ENCODE data around the gene PHTF2. TPM values are rescaled to one million over a fixed set of nuclear protein-coding genes. Genes with fewer than 3 reads are reported as not detected.
"Not testable (repeated sequence)": the region's sequence is repeated elsewhere in the genome, so short reads cannot be mapped to it uniquely, and the experiment has no call there.

Gene PHTF2
- total RNA-seq, 1 donor from 2014 or later, result 31.2 TPM

DNA sequence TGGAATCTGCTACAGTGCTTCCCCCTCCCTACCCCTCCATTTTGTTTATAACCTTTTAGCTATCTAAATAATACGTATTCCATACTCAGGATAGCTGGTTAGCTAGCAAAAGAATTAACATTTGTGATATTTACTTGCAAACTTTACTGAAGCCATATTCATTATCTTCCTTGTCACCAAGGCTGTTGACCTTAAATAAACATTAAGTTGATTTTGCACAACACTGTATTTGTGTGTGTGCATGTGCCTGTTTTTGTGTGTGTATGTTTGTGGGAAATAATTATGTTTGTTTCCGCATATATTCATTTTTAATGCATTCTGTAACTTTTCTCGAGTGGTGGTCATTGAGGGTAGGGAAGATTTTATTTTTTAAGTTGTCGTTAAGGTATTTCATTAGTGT, 16.2 kb upstream of the PHTF2 start:
- no peak for DNase-seq (ENCODE audit: low spot score)
- H3K9me3 Mint-ChIP-seq, result no peaks in the 10 kb centered on the region
- H3K4me1 Mint-ChIP-seq (ENCODE audit: low read depth), result peaks cover 8% of the 10 kb centered on the region
- no peaks in the 10 kb centered on the region for H3K27me3 Mint-ChIP-seq (ENCODE audit: insufficient read depth)
- no peak overlapping the region for H3K27ac Mint-ChIP-seq
- H3K4me3 Mint-ChIP-seq, result no peak overlapping the region
- intact Hi-C loops (cut with micrococcal nuclease), result no loop called here
- H3K36me3 Mint-ChIP-seq (ENCODE audit: low read depth), result peaks cover 40% of the 10 kb centered on the region

DNA sequence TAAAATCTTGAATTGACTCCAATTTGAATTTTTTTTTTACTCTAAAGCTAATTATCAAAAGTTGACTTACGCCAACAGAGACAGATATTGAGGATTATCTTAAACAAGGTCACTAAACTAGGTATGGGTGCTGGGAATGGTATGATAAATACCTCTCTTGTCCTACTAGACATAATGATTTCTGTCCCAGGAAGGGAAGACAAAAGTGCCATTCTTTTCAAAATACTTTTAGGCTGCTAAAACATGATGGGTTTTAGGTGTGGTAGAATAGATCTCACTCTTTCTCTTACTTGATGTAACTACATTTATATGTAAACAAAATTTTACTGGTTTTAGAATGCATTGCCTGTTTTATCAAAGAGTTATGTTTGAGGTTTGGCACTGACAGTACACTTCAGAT, 15.5 kb upstream of the PHTF2 start:
- DNase-seq (ENCODE audit: low spot score), result no peak
- Mint-ChIP-seq H3K27me3 (ENCODE audit: insufficient read depth) (no peaks in the 10 kb centered on the region), H3K36me3 (ENCODE audit: low read depth) (peaks cover 39% of the 10 kb centered on the region), H3K9me3 (no peaks in the 10 kb centered on the region), H3K4me1 (ENCODE audit: low read depth) (peaks cover 8% of the 10 kb centered on the region), H3K27ac (no peak overlapping the region), H3K4me3 (no peak overlapping the region)
- intact Hi-C loops (cut with micrococcal nuclease), result no loop called here

DNA sequence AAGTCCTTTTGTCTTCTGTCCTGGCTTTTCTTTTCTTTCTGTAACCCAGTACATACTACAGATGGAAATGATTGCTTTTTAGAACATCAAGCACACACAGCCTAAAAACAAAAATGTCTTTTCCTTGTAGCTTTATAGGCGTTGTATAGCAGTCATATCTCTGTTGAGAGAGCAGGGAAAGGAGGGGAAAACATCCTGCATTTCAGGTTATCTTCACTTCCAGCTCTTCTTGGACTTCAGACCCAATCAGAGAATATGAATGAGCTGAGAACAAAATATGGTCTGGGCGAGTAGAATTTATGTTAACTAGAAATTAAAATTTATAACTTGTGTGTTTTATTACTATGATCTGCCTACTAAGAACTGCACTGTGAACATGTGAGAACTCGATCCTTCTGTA, 15.0 kb upstream of the PHTF2 start:
- intact Hi-C loops (cut with micrococcal nuclease), result no loop called here
- peaks cover 8% of the 10 kb centered on the region for H3K4me1 Mint-ChIP-seq (ENCODE audit: low read depth)
- H3K4me3 Mint-ChIP-seq, result no peak overlapping the region
- H3K27ac Mint-ChIP-seq, result no peak overlapping the region
- no peaks in the 10 kb centered on the region for H3K9me3 Mint-ChIP-seq
- DNase-seq (ENCODE audit: low spot score), result no peak
- no peaks in the 10 kb centered on the region for H3K27me3 Mint-ChIP-seq (ENCODE audit: insufficient read depth)
- H3K36me3 Mint-ChIP-seq (ENCODE audit: low read depth), result peaks cover 35% of the 10 kb centered on the region

DNA sequence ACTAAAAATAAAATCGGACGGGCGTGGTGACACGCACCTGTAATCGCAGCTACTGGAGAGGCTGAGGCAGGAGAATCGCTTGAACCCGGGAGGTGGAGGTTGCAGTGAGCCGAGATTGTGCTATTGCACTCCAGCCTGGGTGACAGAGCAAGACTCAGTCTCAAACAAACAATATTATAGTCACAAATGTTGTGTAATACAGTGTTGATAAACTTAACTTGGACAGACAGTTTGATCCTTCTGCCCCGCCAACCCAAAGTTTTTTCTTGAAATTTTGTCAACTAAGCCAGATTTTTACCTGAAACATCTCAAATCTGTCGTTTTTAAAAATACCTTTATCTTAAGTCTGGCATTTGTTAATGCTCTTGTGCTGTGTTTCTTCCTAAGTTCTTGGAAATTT, 14.1 kb upstream of the PHTF2 start:
- H3K27me3 Mint-ChIP-seq (ENCODE audit: insufficient read depth); H3K4me3 Mint-ChIP-seq; intact Hi-C loops (cut with micrococcal nuclease); H3K4me1 Mint-ChIP-seq (ENCODE audit: low read depth); H3K9me3 Mint-ChIP-seq; DNase-seq (ENCODE audit: low spot score); H3K27ac Mint-ChIP-seq: not testable (repeated sequence)
- H3K36me3 Mint-ChIP-seq (ENCODE audit: low read depth), result peaks cover 32% of the 10 kb centered on the region

DNA sequence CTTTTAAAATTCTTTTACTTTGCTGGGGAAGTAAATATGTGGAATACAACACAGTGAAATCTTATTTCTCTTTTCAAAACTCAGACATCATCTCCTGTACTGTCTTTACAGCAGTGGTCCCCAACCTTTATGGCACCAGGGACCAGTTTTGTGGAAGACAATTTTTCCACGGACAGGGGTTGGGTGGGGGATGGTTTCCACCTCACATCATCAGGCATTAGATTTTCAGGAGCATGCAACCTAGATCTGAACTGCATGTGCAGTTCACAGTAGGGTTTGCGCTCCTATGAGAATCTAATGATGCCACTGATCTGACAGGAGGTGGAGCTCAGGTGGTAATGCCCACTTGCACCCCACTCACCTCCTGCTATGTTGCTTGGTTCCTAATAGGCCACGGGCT, 12.6 kb upstream of the PHTF2 start:
- DNase-seq (ENCODE audit: low spot score), result no peak
- H3K36me3 Mint-ChIP-seq (ENCODE audit: low read depth), result peaks cover 26% of the 10 kb centered on the region
- H3K27me3 Mint-ChIP-seq (ENCODE audit: insufficient read depth), result no peaks in the 10 kb centered on the region
- no peak overlapping the region for H3K27ac Mint-ChIP-seq
- peaks cover 2% of the 10 kb centered on the region for H3K4me1 Mint-ChIP-seq (ENCODE audit: low read depth)
- intact Hi-C loops (cut with micrococcal nuclease), result no loop called here
- H3K4me3 Mint-ChIP-seq, result no peak overlapping the region
- H3K9me3 Mint-ChIP-seq, result no peaks in the 10 kb centered on the region

DNA sequence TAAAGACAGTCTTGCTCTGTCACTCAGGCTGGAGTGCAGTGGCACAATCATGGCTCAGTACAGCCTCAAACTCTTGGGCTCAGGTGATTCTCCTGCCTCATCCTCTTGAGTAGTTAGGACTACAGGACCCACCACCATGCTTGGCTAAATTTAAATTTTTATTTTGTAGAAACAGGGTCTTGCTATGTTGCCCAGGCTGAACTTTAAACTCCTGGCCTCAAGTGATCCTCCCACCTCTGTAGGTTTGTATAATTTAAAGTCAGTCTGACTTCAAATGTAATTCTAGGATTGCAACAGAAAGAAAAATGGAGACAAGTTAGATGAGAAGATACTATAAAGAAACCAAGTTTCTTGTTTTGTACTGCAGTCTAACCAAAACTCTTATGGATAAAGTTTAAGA, 11.8 kb upstream of the PHTF2 start:
- Mint-ChIP-seq H3K9me3 (no peaks in the 10 kb centered on the region), H3K36me3 (ENCODE audit: low read depth) (peaks cover 23% of the 10 kb centered on the region), H3K4me3 (no peak overlapping the region), H3K27me3 (ENCODE audit: insufficient read depth) (no peaks in the 10 kb centered on the region), H3K4me1 (ENCODE audit: low read depth) (no peaks in the 10 kb centered on the region), H3K27ac (no peak overlapping the region)
- no peak for DNase-seq (ENCODE audit: low spot score)
- intact Hi-C loops (cut with micrococcal nuclease), result no loop called here

DNA sequence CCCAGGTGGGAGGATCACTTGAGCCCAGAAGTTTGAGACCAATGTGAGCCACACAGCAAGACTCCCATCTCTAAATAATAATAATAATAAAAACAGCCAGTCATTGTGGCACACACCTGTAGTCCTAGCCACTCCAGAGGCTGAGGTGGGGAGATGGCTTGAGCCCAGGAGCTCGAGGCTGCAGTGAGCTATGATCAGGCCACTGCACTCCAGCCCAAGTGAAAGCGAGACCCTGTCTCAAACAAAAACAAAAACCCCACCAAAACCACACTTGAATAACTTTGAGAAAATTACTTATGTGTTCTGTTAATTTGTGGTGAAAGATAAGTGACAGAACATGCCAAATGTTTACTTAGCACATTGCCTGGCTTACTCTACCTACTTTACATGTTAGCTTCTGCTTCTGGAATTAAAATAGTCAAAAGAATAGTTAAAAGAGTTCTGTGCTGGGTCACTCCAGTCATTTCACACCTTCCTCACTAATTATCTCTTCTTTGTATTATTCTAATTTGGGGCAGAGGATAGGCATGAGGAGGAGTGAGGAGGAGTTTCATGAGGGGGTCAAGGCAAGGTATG, 10.2 kb upstream of the PHTF2 start:
- Mint-ChIP-seq H3K27ac (no peak overlapping the region), H3K9me3 (no peaks in the 10 kb centered on the region), H3K27me3 (ENCODE audit: insufficient read depth) (no peaks in the 10 kb centered on the region), H3K36me3 (ENCODE audit: low read depth) (peaks cover 18% of the 10 kb centered on the region), H3K4me3 (no peak overlapping the region), H3K4me1 (ENCODE audit: low read depth) (no peaks in the 10 kb centered on the region)
- no peak for DNase-seq (ENCODE audit: low spot score)
- intact Hi-C loops (cut with micrococcal nuclease), result no loop called here

DNA sequence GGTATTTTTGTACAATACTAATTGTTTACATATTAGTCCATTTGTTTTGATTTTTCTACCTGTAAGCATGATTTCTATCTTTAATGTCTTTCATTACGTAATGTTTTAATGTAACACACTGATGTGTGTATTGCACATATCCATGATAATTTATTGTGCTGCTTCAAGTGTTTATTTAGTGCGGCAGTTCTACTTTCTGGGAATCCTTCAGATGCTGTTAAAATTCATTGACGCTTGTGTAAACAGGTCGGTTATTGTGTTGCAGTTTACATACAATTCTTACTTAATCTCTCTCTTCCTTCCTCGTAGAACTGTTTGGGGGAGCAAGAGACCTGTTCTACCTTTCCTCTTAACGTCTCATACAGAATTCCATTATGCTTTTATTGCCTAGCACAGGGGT, 7.2 kb upstream of the PHTF2 start:
- DNase-seq (ENCODE audit: low spot score), result no peak
- H3K4me3 Mint-ChIP-seq, result no peak overlapping the region
- no peak overlapping the region for H3K27ac Mint-ChIP-seq
- no peaks in the 10 kb centered on the region for H3K9me3 Mint-ChIP-seq
- intact Hi-C loops (cut with micrococcal nuclease), result loop anchor here (10.0 kb wide), 1 partner anchor 377 kb away; the partner anchor contains the start of gene GSAP
- H3K27me3 Mint-ChIP-seq (ENCODE audit: insufficient read depth), result no peaks in the 10 kb centered on the region
- peaks cover 9% of the 10 kb centered on the region for H3K36me3 Mint-ChIP-seq (ENCODE audit: low read depth)
- peaks cover 3% of the 10 kb centered on the region for H3K4me1 Mint-ChIP-seq (ENCODE audit: low read depth)

DNA sequence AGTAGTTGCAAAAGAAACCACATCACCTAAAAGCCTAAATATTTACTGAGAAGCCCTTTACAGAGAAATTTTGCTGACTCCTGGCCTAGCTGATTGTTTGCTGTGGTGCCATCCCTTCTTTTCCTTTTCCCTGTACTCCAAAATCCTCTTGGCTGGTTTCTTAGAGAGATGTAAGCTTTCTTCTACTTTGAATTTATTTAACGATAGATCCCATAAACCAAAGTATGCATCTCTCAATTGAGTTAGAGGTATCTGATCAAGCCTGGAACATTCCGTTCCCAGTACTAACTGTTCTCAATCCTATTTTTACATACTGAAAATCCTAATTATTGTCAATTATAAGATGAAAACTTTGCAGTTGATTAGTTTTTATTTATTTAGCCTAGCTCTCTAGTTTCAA, 6.6 kb upstream of the PHTF2 start:
- H3K36me3 Mint-ChIP-seq (ENCODE audit: low read depth), result peaks cover 10% of the 10 kb centered on the region
- H3K4me1 Mint-ChIP-seq (ENCODE audit: low read depth), result peaks cover 9% of the 10 kb centered on the region
- intact Hi-C loops (cut with micrococcal nuclease), result loop anchor here (10.0 kb wide), 1 partner anchor 377 kb away; the partner anchor contains the start of gene GSAP
- no peaks in the 10 kb centered on the region for H3K9me3 Mint-ChIP-seq
- DNase-seq (ENCODE audit: low spot score), result no peak
- no peak overlapping the region for H3K4me3 Mint-ChIP-seq
- H3K27me3 Mint-ChIP-seq (ENCODE audit: insufficient read depth), result no peaks in the 10 kb centered on the region
- H3K27ac Mint-ChIP-seq, result no peak overlapping the region

DNA sequence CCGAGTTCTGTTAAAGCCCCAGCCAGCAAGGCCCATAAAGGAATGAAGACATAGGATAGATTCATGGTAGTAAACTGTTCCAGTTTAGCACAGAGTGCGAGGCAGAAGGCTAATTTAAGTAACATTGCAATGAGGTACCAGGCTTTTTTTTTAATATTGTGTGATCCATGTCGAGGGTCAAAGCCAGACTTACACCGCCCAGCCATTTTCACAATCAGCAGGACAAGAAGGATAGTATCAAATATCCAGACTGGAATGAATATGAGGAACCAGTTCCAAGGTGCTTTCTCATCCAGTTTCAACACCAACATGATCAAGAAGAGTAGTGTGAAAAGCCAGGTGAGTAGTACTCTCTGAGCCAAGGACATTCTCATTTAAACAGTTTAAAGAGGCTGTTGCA, 4.6 kb upstream of the PHTF2 start:
- DNase-seq (ENCODE audit: low spot score), result no peak
- Mint-ChIP-seq H3K4me3 (no peak overlapping the region), H3K36me3 (ENCODE audit: low read depth) (peaks cover 11% of the 10 kb centered on the region), H3K9me3 (no peaks in the 10 kb centered on the region), H3K27ac (peak overlapping the region; percentile 7), H3K4me1 (ENCODE audit: low read depth) (peaks cover 20% of the 10 kb centered on the region), H3K27me3 (ENCODE audit: insufficient read depth) (no peaks in the 10 kb centered on the region)
- intact Hi-C loops (cut with micrococcal nuclease), result loop anchor here (10.0 kb wide), 1 partner anchor 379 kb away; the partner anchor contains the start of gene GSAP

DNA sequence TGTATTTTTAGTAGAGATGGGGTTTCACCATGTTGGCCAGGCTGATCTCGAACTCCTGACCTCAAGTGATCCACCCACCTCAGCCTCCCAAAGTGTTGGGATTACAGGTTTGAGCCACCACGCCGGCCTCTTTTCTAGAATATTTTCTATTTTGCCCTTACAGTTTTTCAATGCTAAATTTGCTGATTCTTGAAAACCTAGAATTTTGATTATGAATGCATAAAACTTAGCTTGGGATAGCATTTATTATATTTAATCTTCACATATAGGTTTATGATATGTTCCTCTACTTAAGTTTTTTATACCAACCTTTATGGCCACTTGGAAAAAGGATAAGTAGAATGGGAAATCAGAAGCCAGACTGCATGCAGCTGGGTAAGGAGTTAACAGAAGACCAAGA, 2.5 kb upstream of the PHTF2 start:
- H3K27ac Mint-ChIP-seq, result no peak overlapping the region
- H3K9me3 Mint-ChIP-seq, result no peaks in the 10 kb centered on the region
- peaks cover 37% of the 10 kb centered on the region for H3K4me1 Mint-ChIP-seq (ENCODE audit: low read depth)
- H3K4me3 Mint-ChIP-seq, result peak overlapping the region; percentile 54
- H3K27me3 Mint-ChIP-seq (ENCODE audit: insufficient read depth), result no peaks in the 10 kb centered on the region
- intact Hi-C loops (cut with micrococcal nuclease), result loop anchor here (10.0 kb wide), 1 partner anchor 381 kb away; the partner anchor contains the start of gene GSAP
- no peak for DNase-seq (ENCODE audit: low spot score)
- peaks cover 11% of the 10 kb centered on the region for H3K36me3 Mint-ChIP-seq (ENCODE audit: low read depth)

DNA sequence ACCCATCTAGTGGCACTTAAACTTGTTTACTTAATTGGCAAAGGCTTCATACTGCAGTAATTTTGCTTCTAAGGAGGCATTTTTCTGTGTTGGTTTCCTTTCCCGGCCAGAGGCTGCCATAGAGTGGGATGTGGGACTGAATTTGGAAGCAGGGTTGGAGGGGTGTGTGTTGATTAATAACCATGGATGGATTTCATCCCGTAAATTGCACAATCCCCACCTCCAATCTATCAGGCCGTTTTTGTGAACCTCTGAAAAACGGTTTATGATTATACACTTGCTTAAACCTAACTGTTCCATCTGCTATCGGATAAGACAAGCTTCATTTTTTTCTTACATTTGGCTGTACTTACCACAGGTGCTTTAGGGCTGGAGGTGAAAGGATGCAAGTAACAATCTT, 1.6 kb upstream of the PHTF2 start:
- Mint-ChIP-seq H3K9me3 (no peaks in the 10 kb centered on the region), H3K27me3 (ENCODE audit: insufficient read depth) (no peaks in the 10 kb centered on the region), H3K27ac (peak overlapping the region; percentile 92), H3K4me3 (peak overlapping the region; percentile 95), H3K4me1 (ENCODE audit: low read depth) (peaks cover 43% of the 10 kb centered on the region), H3K36me3 (ENCODE audit: low read depth) (peaks cover 11% of the 10 kb centered on the region)
- DNase-seq (ENCODE audit: low spot score), result no peak
- intact Hi-C loops (cut with micrococcal nuclease), result loop anchor here (1.0 to 10.0 kb wide), 2 partner anchors 138 to 382 kb away; partner anchors contain the start of gene GSAP

DNA sequence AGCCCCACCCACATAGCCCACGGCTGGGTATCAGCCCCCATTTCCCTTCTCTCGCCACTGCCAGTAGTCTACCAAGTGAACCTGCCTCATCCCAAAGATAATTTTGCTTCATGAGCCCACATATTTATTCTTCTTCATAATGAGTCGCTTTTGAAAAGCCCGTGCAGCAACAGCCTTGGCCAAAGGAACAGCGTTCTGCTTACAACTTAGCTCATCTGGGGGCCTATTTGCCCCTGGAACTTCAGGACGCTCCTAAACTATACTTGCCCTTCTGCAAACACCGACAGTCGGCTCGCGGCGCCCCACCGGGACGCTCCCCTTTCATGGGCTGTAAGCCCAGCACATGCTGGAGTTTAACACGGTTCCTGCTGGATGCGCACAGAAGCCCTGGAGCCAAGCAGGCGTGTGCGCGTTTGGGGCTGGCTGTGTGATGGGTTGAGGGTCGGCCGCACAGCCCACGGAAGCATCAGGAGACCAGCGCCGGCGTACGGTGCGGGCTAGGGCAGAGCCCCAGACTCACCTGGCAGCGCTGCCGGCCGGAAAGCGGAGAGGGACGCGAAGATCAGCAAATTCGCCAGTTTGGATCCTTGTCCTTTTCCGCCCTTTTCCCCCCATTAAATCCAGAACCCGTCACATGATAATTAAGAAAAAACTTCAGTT, 709 bp upstream of the PHTF2 start:
- intact Hi-C loops (cut with micrococcal nuclease), result loop anchor here (1.0 to 10.0 kb wide), 6 partner anchors 102 to 383 kb away; partner anchors contain the start of genes GSAP and RSBN1L

More for the DNA sequence above, 709 bp upstream of the PHTF2 start:
- no peak for DNase-seq (ENCODE audit: low spot score)
- H3K4me3 Mint-ChIP-seq, result peak overlapping the region; percentile 95
- H3K36me3 Mint-ChIP-seq (ENCODE audit: low read depth), result peaks cover 14% of the 10 kb centered on the region
- H3K27me3 Mint-ChIP-seq (ENCODE audit: insufficient read depth), result no peaks in the 10 kb centered on the region
- H3K9me3 Mint-ChIP-seq, result no peaks in the 10 kb centered on the region
- peaks cover 52% of the 10 kb centered on the region for H3K4me1 Mint-ChIP-seq (ENCODE audit: low read depth)
- H3K27ac Mint-ChIP-seq, result peak overlapping the region; percentile 92
